GM12878 (cell line): ENCODE measurements around the gene IBTK. TPM values are rescaled to one million over a fixed set of nuclear protein-coding genes. Genes with fewer than 3 reads are reported as not detected.

Source experiments
- ATAC-seq: fragments of 200-7000 bp; cut with Tn5 transposase; 3 replicates; pipeline ENCODE4 v1.9.1; 2020; ENCODE audit warnings: mild to moderate bottlenecking, moderate library complexity
- BruUV-seq: library from RNA; stranded (reverse); fragments of 400-500 nt; replicated peaks from 2 replicates; lab custom pipeline; 2021; lab: Mats Ljungman, UMichigan
- CTCF ChIA-PET: fragments of 300-600 bp; sonication (Branson Sonifier 250); formaldehyde crosslinking; extraction: SDS; loops from one replicate; lab custom pipeline; 2021; ENCODE audit warnings: inconsistent platforms; lab: Yijun Ruan, JAX
- POLR2A ChIA-PET: fragments of 350-600 bp; formaldehyde crosslinking; extraction: SDS; loops from one replicate; lab custom pipeline; 2021; ENCODE audit warnings: inconsistent platforms; lab: Charles Lee
- RAD21 ChIA-PET: fragments of 300-600 bp; sonication (Branson Sonifier 250); formaldehyde crosslinking; loops from one replicate; lab custom pipeline; 2023; ENCODE audit warnings: antibody characterized with exemption; ENCODE audit not compliant: unreplicated experiment; lab: Charles Lee
- SMC1A ChIA-PET: fragments of 300-600 bp; sonication (Branson Sonifier 250); formaldehyde crosslinking; loops from one replicate; lab custom pipeline; 2023; ENCODE audit not compliant: unreplicated experiment, uncharacterized antibody; lab: Charles Lee
- DNase-seq: peaks from one replicate; pipeline ENCODE4 v3.0.0-alpha.2; 2011; ENCODE audit warnings: low read depth, low spot score
- FAIRE-seq: peaks from 3 replicates; lab custom pipeline; 2011; peaks lifted over from hg19 to GRCh38; lab: Jason Lieb, UNC
- H2AFZ ChIP-seq: 2 replicates; pipeline ENCODE4 v1.6.0; 2011; ENCODE audit warnings: low read depth, low read length, control low read depth; ENCODE audit not compliant: control insufficient read depth
- H3K27ac ChIP-seq: 2 replicates; pipeline ENCODE4 v1.5.1; 2011; ENCODE audit warnings: control low read depth; ENCODE audit not compliant: control insufficient read depth, insufficient read depth
- H3K27me3 ChIP-seq, 2 experiments: replicated peaks in 1 of 2; 2 replicates each; pipeline versions ENCODE4 v1.6.0 to v1.6.1; 2011; ENCODE audit warnings: low read length in 1 of 2; ENCODE audit not compliant: control insufficient read depth in 2 of 2, insufficient read depth in 2 of 2
- H3K36me3 ChIP-seq, 2 experiments: 2 replicates each; pipeline ENCODE4 v1.5.1; 2011; ENCODE audit warnings: low read length in 1 of 2; ENCODE audit not compliant: control insufficient read depth in 2 of 2, insufficient read depth in 2 of 2
- H3K4me1 ChIP-seq: 2 replicates; pipeline ENCODE4 v1.6.1; 2011; ENCODE audit warnings: mild to moderate bottlenecking, low read length, moderate library complexity, mixed read lengths; ENCODE audit not compliant: control insufficient read depth, insufficient read depth
- H3K4me2 ChIP-seq: 2 replicates; pipeline ENCODE4 v1.6.0; 2011; ENCODE audit warnings: control low read depth; ENCODE audit not compliant: control insufficient read depth, insufficient read depth
- H3K4me3 ChIP-seq: fragments of 200-600 bp; sonication (generic); 2 replicates; pipeline ENCODE4 v1.5.1; 2016
- H3K79me2 ChIP-seq: 2 replicates; pipeline ENCODE4 v1.6.0; 2011; ENCODE audit warnings: low read length; ENCODE audit not compliant: control insufficient read depth, insufficient read depth
- H3K9ac ChIP-seq: 2 replicates; pipeline ENCODE4 v1.8.0; 2011; ENCODE audit warnings: low read length, control low read depth, mixed read lengths; ENCODE audit not compliant: control insufficient read depth, insufficient read depth
- H3K9me3 ChIP-seq: replicated peaks from 3 replicates; pipeline ENCODE4 v1.5.1; 2011; ENCODE audit warnings: mild to moderate bottlenecking, low read length; ENCODE audit not compliant: control insufficient read depth, insufficient read depth
- H4K20me1 ChIP-seq: 2 replicates; pipeline ENCODE4 v1.6.0; 2011; ENCODE audit not compliant: control insufficient read depth, insufficient read depth
- NFYB ChIP-seq: IDR thresholded peaks from 2 replicates; pipeline ENCODE4 v1.6.1; 2011; ENCODE audit warnings: low read depth, mild to moderate bottlenecking, low read length, improper control_type of control experiment, moderate library complexity; ENCODE audit not compliant: insufficient read depth
- ZNF384 ChIP-seq: IDR thresholded peaks from 2 replicates; pipeline ENCODE4 v1.6.1; 2012; ENCODE audit warnings: low read depth, mild to moderate bottlenecking, low read length, improper control_type of control experiment, borderline replicate concordance
- WGBS: methylation state at CpG from one replicate; pipeline ENCODE4 v1.1.6; 2016; ENCODE audit warnings: low lambda C conversion rate; ENCODE audit not compliant: insufficient replicate concordance, insufficient coverage; ENCODE audit errors: missing lambda C conversion rate; 5-methylcytosine and 5-hydroxymethylcytosine counted together
- in situ Hi-C: fragments of 300-500 bp; cut with MboI; formaldehyde crosslinking; loops from 9 replicates; pipeline ENCODE4 v1.14.3; 2018; ENCODE audit warnings: mixed read lengths
- intact Hi-C: fragments of 100-400 bp; cut with micrococcal nuclease; formaldehyde crosslinking; loops from one replicate; pipeline ENCODE4 v1.14.2; 2022; ENCODE audit not compliant: unreplicated experiment
- polyA plus RNA-seq, 11 experiments: library from polyadenylated mRNA; depleted of rRNA in 4 of 11; unstranded in 6 of 11; stranded (reverse) in 5 of 11; fragments of >200 nt; fragmentation: Nextera tagmentation in 4 of 11; fragmentation: Illumina TruSeq in 1 of 11; extraction: Ambion mirVana in 4 of 11; extraction: Trizol in 1 of 11; gene quantifications; 1 replicate in 1 of 11; 2 replicates in 10 of 11; pipeline versions ENCODE4 v1.2.1 to v1.2.3, GENCODE V29; 2011 to 2016; ENCODE audit warnings: inconsistent platforms in 2 of 11, missing spikeins in 2 of 11, low read depth in 1 of 11
- total RNA-seq, 4 experiments: library from RNA; depleted of rRNA in 3 of 4; stranded (reverse); fragments of >200 nt in 3 of 4; fragmentation: Illumina TruSeq in 1 of 4; extraction: Trizol in 1 of 4; gene quantifications; 2 replicates each; pipeline versions ENCODE4 v1.2.1 to v1.2.3, GENCODE V29; 2013 to 2021
- TF ChIP-seq, protein P1 (sequence below): IDR thresholded peaks from 2 replicates; pipeline ENCODE4 v1.6.1; 2012; ENCODE audit warnings: low read depth, low read length, improper control_type of control experiment
- TF ChIP-seq, protein P2 (sequence below): fragments of 450-650 bp; IDR thresholded peaks from 2 replicates; pipeline ENCODE4 v1.6.1; 2016; ENCODE audit warnings: mild to moderate bottlenecking
- TF ChIP-seq, protein P3 (sequence below): IDR thresholded peaks from 2 replicates; pipeline ENCODE4 v1.6.1; 2011; ENCODE audit warnings: borderline replicate concordance, low read depth, mild to moderate bottlenecking, moderate library complexity, mixed read lengths, low read length; ENCODE audit not compliant: insufficient read depth; ENCODE audit errors: extremely low read length

The IBTK gene
- total and polyA plus RNA-seq, 10 of the 15 experiments (the other 5 are each of a cell fraction or from before 2014, with no cell fraction given), result 12.0 to 32.1 (median 20.9) TPM

DNA sequence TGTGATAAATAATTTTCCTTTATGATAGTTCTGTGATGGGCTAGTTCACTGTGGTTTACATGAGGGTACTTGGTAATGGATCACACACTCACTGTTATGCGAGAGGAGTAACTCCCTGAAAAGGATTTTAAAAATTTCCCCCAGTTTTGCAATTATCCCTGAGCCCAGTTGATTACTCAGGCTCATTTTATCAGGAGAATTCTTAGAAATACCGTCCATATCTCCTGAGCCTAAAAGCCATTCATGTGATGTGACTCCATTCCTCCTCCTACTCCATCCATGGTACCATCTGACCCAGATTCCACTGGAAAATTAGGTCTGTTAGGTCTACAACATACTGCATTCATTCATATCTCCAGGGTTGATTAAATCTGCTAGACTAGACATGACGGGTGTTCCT is 16.4 kb upstream of the IBTK start:
- ChIA-PET RAD21 (no interaction called here), POLR2A (no interaction called here), CTCF (no interaction called here), SMC1A (no interaction called here)
- intact Hi-C loops, result no loop called here
- H3K4me2 ChIP-seq, result no peak overlapping the region
- TF ChIP-seq, protein P1, sequence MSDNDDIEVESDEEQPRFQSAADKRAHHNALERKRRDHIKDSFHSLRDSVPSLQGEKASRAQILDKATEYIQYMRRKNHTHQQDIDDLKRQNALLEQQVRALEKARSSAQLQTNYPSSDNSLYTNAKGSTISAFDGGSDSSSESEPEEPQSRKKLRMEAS, result no peak
- TF ChIP-seq, protein P2, sequence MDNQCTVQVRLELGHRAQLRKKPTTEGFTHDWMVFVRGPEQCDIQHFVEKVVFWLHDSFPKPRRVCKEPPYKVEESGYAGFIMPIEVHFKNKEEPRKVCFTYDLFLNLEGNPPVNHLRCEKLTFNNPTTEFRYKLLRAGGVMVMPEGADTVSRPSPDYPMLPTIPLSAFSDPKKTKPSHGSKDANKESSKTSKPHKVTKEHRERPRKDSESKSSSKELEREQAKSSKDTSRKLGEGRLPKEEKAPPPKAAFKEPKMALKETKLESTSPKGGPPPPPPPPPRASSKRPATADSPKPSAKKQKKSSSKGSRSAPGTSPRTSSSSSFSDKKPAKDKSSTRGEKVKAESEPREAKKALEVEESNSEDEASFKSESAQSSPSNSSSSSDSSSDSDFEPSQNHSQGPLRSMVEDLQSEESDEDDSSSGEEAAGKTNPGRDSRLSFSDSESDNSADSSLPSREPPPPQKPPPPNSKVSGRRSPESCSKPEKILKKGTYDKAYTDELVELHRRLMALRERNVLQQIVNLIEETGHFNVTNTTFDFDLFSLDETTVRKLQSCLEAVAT, result no peak
- TF ChIP-seq NFYB (no peak), ZNF384 (no peak)
- TF ChIP-seq, protein P3, sequence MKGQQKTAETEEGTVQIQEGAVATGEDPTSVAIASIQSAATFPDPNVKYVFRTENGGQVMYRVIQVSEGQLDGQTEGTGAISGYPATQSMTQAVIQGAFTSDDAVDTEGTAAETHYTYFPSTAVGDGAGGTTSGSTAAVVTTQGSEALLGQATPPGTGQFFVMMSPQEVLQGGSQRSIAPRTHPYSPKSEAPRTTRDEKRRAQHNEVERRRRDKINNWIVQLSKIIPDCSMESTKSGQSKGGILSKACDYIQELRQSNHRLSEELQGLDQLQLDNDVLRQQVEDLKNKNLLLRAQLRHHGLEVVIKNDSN, result no peak
- H3K9ac ChIP-seq, result no peak overlapping the region
- no peak overlapping the region for H3K4me3 ChIP-seq
- H3K4me1 ChIP-seq, result no peaks in the 10 kb centered on the region
- H3K79me2 ChIP-seq, result no peaks in the 10 kb centered on the region
- BruUV-seq, result no TSS peak
- H4K20me1 ChIP-seq, result no peaks in the 10 kb centered on the region
- in situ Hi-C loops, result no loop called here
- 0% methylated on average over 3 of the region's 3 CpGs for WGBS
- ATAC-seq (no peak), FAIRE-seq (no peak), DNase-seq (no peak)
- H2AFZ ChIP-seq, result no peak overlapping the region
- no peak overlapping the region for H3K27ac ChIP-seq
- no peaks in the 10 kb centered on the region for H3K9me3 ChIP-seq
- H3K36me3 ChIP-seq, result no peaks in the 10 kb centered on the region
- H3K27me3 ChIP-seq, result no peaks in the 10 kb centered on the region
